T-helper 9 cell (primary cell): ENCODE measurements around the gene GBP1.
"Not testable (repeated sequence)": the region's sequence is repeated elsewhere in the genome, so short reads cannot be mapped to it uniquely, and the experiment has no call there.

ENCODE experiments used
- DNase-seq: peaks from one replicate; pipeline ENCODE4 v3.0.0-alpha.2; 2020

The GBP1 gene

DNA sequence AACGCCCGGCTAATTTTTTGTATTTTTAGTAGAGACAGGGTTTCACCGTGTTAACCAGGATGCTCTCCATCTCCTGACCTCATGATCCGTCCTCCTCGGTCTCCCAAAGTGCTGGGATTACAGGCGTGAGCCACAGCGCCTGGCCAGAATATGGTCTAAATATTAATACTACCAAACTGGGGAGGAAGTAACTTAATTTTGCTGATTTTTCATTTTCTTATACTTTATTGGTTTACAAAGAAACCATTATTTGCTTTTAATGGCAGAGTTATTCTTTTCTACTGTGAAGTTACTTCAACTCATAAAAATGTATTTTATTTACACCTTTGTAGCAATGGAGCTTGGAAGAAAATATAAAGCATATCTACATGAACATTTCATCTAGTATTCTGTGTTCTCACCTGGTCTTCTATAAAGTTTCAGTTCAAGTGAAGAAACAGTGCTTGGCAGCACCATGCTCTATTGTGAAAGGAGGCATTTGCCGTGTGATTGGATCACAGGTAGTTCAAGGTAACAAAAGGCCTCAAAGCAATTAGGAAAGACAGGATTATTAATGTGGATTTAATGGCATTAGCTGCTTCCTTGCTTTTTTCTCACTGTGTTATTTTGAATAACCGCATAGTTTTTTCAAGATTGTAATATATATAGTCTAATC is 13.6 kb downstream of the GBP1 start:
- no peak for DNase-seq

DNA sequence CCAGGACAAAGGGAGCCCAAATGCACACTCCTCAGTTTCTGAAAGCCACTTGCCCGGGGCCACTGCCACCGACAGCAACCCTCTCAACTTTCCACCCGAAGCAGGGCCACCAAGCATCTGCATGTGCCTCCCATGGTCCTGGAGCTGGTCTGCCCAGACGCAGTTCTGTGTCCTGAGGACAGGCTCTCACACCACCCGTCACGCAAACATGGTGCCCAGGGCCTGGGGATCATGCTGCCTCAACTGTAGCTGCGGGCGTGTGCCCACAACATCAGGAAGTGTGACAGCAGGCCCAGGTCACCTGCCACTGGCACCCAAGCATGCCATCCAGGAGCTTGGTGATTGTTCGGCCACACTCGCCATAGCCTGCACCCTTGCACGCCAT is 14.4 kb downstream of the GBP1 start:
- DNase-seq: no peak

DNA sequence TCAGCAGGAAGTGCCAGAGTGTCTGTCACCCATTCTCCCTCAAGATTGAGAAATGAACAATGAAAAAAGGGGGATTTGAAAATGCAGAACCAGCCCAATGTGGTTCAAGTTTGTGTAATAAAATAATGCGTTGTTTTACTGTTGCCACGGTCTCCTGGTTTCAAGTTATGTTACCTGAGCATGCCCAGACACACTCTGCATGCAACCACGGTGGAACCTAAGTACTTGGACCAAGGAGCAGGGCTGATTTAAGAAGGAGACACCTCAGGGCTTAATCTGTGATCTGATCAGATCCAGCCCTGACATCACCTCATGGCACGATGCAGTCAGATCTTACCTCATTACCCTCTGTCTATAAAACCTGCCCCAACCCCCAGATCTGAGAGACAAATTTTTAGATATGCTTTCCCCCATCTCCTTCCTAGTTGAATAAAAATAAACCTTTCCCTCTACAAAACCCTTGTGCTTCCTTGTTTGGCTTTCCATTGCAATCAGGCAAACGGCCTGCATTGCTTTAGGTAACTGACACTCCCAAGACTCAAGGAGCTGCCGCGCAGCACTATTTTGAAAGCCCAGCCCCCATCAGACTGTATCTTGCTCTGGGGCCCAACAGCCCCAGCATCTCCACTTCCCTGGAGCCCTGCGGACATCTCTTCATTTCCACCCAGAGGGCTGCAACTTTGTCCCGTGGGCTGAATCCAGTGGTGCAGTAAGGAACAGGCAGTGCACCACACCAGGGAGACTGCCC is 14.9 kb downstream of the GBP1 start:
- not testable (repeated sequence) for DNase-seq

DNA sequence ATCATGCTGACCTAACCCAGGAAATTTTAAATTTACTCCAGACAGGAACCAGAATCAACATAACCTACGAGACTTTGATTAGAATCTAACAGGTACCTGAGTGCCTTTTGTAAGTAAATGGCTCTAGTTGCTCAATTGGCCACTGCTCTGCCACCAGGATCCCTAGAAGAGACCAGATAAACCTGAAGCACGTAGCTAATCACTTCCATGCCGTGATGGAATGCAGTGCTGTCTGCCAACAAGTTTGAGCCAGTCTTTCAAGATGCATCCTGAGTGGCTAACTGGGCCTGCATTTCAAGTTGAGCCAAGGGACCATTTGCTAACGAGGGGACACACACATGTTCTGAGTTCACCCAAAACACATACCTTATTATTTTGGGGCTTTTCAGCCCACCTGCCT is 15.8 kb downstream of the GBP1 start:
- not testable (repeated sequence) for DNase-seq

DNA sequence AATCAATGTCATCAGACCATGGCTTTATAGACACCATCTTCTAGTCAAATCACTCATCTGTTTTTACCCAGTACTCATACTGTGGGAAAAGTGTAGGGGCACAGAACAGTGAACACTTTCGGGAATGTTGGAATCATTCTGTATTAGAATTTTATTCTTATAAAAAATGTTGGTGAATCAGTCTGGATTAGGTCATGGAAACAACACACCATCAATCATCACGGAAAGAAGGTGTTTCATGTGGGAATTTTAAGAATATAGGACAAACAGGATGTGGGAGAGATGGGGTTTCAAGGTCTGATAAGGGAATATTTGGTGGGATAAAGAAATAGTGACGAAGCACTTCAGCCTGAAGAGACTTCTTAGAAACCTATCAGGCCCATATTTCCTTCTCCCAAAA is 17.3 kb downstream of the GBP1 start:
- DNase-seq: no peak

DNA sequence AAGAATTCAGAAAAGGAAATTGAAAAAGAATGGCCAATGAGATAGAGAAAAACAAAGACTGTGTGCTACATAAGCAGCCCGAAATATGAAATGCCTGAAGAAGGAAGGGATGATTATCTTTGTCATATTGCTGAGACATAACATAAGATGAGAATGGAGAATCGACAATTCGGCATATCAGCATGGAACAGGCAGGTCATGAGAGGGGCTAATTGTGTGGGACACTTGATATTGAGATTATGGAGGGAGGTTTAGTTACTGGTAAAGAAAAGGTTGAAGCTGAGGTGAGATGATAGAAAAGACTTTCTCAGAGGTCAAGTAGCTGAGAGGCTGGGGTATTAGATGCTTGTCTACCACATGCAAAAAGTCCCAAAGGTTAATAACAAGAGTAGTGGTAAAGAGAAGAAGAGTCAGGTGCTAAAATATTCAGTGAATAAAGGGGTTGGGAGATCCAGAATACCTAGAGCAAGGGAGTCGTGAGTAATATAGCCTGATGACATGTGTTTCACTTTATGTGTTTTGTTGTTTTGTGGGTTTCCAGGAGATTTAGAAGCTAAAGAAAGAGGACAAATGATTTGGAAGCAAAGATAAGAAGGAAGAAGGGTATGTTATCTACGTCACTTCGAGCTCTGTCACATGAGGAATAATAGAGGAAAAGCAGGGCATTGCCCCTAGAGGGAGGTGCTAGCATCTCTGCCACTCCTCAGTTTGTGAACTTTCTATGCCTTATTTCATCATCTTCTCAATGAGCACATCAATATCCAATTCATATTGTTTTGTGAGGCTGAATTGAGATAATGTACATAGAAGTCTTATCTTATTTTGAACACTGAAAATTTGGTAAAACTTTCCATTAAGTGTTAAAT is 18.5 kb downstream of the GBP1 start:
- DNase-seq: not testable (repeated sequence)

DNA sequence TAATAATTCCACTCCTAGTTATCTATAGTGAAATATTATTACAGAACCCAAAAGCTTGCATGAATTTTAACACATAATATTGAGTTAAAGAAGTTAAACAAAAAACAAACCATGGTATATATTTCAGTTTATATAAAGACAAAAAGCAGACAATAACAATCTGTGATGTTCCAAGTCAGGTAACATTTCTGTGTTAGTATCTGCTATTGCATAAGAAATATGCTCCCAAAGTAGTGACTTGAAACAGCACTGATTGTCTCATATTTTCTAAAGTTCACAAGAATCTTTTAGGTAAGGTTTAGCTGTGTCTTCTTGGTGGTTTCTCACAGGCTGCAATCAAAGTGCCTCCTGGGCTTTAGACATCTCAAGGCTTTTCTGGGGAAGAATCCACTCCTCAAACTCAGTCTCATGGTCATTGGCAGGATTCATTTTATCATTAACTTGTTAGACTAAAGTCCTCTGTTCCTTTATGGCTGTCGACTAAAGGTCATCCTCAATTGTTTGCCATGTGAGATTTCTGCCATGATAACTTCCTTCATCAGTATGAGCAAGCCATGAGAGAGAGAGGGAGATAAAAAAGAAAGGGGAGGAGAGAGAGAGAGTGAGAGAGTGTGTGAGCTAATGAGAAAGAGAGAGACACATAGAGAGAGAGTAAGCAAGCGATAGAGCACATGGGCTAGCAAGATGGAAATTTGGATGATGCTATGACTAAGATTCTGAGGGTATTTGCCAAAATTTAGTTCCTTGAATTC is 19.9 kb downstream of the GBP1 start:
- no peak for DNase-seq

DNA sequence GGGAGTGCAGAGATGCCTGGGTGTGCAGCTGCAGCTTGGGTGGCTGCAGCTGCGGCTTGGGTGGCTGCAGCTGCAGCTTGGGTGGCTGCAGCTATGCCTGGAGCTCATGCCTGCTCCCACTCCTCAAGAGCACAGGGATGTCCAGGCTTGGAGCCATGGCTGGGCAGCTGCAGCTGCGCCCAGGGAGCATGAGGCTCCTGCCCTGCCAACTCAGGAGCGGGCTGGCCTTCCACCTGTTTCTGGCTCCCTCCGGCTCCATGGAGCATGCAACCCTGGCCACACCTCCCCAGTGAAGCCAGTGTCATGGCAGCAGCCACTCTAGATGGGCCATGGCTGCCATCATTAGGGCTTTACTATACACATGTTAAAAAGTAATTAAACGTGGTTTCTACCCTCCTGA is 21.1 kb downstream of the GBP1 start:
- DNase-seq: no peak

DNA sequence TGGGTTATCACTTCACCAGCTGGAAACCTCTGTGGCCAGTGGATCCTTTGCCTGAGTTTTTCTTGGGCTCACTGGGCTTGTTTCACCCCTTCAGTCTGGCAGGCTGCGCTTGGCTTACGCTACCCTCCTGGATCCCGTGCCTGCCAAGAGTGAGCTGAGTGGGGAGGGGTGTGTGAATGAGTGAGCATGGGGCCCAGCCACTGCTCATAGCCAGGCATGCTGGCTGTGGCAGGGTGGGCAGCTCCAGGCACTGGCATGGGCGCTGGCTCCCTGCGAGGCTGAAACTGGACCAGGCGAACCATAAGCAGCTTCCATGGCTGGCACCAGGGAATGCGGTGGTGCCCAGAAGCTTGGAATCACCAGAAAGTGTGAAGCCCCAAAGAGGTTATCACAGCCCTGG is 22.5 kb downstream of the GBP1 start:
- no peak for DNase-seq

DNA sequence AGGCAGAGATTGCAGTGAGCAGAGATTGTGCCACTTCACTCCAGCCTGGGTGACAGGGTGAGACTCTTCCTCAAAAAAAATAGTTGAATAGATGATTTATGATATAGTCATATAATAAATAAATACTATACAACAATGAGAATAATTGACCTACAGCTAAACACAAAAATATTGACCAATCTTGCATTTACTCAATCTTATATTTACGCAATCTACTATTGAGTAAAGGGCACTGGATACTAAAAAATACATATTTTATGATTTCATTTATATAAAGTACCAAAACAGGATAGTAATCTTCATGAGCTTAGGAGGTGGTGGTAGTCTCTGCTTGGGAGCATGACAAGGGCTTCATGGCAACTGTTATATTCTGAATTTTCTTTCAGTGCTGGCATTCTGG is 23.3 kb downstream of the GBP1 start:
- no peak for DNase-seq

DNA sequence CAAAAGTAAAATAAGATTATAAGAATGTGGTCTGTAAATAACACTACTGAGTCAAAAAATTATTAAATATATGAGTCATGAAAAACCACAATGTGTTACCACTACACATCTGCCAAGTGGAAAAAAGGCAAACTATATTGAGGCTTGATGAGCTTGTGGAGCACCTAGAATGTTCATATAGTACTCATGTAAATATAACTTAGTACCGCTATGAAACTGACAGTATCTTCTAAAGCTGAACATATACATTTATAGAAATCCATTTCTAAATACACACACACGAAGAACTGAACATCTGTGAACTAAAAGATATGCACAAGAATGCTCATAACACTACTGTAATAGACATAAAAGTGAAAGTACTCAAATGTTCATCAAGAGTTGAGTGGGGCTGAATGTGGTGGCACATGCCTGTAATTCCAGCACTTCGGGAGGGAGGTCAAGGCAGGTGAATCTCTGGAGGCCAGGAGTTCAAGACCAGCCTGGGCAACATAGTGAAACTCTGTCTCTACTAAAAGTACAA is 23.8 kb downstream of the GBP1 start:
- DNase-seq: no peak

DNA sequence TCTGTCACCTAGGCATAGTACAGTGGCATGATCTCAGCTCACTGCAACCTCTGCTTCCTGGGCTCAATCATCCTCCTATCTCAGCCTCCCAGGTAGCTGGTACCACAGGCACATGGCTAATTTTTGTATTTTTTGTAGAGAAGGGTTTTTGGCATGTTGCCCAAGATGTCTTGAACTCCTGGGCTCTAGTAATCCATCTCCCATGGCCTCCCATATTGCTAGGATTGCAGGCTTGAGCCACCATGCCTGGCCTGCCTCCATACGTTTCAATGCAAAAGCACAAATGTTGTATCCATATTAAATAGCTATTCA is 24.7 kb downstream of the GBP1 start:
- DNase-seq: no peak

DNA sequence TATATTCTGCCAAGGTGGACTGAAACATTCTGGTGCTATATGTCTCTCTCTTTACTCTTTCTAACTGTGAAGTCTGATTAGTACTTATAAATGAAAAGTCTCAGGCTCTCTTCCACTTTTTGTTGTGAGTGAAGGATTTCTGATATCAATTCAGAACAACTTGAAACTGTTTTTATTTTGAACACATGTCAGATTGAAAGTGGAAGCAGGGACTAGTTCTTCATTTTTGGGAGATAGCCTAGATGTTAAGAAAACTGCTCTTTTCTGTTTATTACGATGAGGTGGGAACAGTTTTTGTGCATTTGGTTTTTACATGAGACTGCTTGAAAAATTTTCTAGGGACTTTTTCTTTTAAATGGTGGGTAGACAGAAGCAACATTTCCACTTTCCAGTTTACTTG is 27.8 kb downstream of the GBP1 start:
- no peak for DNase-seq

DNA sequence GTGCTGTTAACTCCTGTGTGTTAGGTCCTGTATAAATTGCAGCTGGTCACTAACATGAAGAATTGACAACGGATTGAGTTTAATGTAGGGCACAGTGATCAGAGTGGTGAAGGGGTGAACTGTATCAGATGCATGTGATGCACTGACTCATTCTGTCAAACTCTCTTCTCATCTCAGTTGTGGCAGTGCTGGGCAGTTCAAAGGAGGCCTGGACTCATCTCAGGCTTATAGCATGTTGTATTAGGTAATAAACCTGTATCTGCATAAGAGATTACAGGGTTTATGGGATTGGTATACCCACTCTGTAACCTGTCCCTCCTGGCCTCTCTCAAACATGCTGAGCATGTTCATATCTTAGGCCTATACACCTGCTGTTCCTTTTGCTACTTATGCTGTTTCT is 29.9 kb downstream of the GBP1 start:
- DNase-seq: no peak

DNA sequence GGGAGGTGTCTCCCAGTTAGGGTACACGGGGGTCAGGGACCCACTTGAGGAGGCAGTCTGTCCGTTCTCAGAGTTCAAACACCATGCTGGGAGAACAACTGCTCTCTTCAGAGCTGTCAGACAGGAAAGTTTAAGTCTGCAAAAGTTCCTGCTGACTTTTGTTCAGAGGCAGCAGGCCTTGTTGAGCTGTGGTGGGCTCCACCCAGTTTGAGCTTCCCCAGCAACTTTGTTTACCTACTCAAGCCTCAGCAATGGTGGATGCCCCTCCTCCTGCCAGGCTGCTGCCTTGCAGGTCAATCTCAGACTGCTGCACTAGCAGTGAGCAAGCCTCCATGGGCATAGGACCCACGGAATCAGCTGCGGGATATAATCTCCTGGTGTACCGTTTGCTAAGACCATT is 31.0 kb downstream of the GBP1 start:
- DNase-seq: not testable (repeated sequence)

DNA sequence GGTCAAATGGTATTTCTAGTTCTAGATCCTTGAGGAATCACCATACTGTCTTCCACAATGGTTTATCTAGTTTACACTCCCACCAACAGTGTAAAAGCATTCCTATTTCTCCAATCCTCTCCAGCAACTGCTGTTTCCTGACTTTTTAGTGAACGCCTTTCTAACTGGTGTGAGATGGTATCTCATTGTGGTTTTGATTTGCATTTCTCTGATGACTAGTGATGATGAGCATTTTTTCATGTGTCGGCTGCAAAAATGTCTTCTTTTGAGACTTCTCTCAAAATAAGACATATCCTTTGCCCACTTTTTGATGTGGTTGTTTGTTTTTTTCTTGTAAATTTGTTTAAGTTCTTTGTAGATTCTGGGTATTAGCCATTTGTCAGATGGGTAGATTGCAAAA is 36.0 kb downstream of the GBP1 start:
- DNase-seq: not testable (repeated sequence)

DNA sequence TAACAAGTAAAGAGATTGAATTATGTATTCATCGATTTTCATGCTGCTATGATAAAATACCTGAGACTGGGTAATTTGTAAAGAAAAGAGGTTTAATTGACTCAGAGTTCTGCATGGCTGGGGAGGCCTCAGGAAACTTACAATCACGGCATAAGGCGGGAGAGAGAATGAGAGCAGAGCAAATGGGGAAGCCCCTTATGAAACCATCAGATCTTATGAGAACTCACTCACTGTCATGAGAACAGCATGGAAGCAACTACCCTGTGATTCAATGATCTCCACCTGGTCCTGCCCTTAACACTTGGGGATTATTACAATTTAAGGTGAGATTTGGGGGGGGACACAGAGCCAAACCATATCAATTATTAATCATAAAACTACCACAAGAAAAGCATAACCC is 39.1 kb downstream of the GBP1 start:
- DNase-seq: no peak

DNA sequence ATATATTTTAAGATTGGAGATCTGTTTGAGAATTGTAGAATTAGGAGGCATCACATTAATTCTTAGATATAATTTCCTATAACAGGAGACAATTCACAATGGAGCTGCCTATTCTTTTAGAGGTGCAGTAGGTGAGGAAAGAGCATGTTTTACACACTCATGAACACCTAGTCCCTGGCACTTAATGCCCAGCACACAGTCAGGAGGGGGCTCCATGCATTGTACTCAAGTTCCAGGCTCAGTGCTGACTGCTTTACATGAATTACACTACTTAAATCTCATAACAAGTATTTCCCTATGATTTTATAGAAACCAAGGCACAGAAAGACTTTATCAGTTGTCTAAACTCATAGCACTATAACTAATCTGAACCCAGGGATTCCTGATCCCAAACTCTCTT is 42.0 kb downstream of the GBP1 start:
- no peak for DNase-seq

DNA sequence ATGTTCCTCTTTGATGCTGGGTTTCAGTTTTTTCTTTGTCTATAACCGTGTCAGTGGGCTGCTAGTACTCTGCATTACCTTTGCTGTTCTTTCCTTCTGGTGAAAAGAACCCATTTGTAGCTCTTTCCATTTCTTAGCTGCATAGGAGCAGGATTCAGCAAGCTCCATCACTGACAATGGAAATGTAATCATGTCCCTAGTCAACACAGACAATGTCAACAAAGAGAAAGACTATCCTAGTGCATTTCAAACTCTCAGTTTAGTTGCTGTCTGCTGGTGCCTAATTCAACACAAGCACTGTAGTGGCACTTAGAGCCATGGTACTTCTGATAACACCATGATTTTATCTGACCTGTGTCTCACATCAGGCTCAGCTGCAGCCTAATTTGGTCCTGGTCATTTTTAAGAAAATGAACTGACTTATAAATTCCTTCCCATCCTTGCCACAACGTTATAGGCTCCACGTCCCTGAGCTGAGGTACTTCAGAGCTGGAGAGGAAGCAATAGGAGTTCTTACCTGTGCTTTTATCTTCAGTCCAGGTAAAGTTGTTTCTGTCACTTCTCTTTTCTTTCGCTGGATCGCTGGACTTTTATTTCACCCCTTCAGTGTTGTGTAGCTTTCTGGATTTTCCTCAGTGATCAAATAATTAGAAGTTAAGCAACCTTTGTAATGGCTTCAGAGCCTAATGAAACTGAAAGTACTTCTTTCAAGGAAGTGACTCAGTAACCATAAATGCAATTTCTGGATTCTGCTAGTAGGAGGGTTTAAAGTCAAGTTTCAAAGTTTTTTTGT is 42.6 kb downstream of the GBP1 start, which contains the start of gene GBP3:
Gene GBP3 (minus strand): TSS at position 700 of the 793 bp plus-strand sequence. CDS start 2,145 bp downstream, outside the sequence.
- DNase-seq: no peak

DNA sequence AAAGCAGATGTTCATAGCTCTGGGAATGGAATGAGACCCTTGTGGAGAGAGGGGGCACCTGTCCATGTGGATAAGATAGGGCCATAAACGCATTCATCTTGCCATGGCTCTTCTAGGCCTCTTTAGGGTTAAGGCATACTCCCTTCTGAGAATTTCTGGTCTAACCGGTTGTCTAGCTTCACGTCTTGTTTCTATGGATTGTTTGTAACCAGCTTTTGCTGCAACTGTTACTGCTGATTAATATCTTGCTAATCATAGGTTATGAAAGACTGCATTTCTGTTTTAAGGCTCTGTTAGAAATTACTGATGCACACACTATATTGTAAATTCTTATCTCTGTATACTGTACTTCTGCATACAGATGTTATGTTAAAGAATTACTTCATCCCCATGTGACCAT is 46.7 kb downstream of the GBP1 start:
- not testable (repeated sequence) for DNase-seq

DNA sequence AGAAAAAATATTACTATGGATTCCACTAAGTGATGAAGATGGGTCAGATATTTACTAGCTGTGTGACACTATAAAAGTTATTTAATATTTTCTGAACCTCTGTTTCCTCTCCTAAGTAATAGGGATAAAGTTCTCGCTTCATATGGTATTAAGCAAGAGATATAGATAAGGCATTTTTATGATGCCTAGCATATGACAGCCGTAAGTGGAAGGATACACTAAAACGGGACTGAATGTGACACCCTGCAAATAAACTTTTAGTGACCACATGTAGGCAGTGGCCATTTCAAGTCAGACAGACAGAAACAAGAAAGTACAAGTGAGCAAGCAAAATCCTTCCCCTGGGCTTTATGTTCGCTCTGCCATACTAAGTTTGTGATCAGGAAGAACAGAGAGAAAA is 56.5 kb downstream of the GBP1 start:
- no peak for DNase-seq
